Measurements from ENCODE around the gene KRTAP5-2.

The KRTAP5-2 gene

GRCh38 chr11:1556278-1556902 lies 41.7 kb downstream of the KRTAP5-2 start:
- no peaks in the 10 kb centered on the region for H3K9me3 ChIP-seq (ENCODE audit: severe bottlenecking)
- no peak for DNase-seq
- no peaks in the 10 kb centered on the region for H3K27me3 ChIP-seq (ENCODE audit: insufficient read depth, low read depth, severe bottlenecking)

DNA sequence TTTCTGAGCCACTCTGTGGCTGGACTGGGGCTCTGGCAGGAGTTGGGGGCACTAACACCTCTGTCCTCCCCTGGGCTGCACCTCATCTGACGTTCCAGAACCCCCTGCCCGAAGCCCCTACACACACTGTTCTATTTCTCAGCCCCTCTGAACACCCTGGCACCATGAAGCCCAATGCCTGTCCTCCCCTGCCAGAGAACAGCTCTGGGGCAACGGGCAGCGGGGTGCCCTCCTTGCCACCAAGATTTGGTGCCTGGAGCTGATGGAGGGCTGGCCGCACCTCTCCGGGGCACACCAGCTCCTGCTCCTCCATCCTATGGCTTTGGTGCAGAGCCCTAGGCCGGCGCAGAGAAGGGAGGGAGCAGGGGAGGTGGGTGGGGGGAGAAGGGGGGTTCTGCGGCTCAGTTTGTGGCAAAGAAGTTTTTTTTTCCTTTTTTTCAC lies 42.4 kb downstream of the KRTAP5-2 start:
- no peaks in the 10 kb centered on the region for H3K9me3 ChIP-seq (ENCODE audit: severe bottlenecking)
- H3K36me3 ChIP-seq: peaks cover 25% of the 10 kb centered on the region
- H3K27ac ChIP-seq: no peak overlapping the region
- DNase-seq: no peak
- no peaks in the 10 kb centered on the region for H3K27me3 ChIP-seq (ENCODE audit: insufficient read depth, low read depth, severe bottlenecking)
- H3K4me3 ChIP-seq (ENCODE audit: low read depth, low read length): no peak overlapping the region
- TF ChIP-seq CTCF (IDR thresholded peaks at IDR 0.05; ENCODE audit: low read depth, low read length): no peak

More at GRCh38 chr11:1556278-1556902, 41.7 kb downstream of the KRTAP5-2 start:
- no peak overlapping the region for H3K4me3 ChIP-seq (ENCODE audit: low read depth, low read length)
- no peak for TF ChIP-seq CTCF (IDR thresholded peaks at IDR 0.05; ENCODE audit: low read depth, low read length)
- H3K36me3 ChIP-seq: peaks cover 32% of the 10 kb centered on the region
- no peak overlapping the region for H3K27ac ChIP-seq

DNA sequence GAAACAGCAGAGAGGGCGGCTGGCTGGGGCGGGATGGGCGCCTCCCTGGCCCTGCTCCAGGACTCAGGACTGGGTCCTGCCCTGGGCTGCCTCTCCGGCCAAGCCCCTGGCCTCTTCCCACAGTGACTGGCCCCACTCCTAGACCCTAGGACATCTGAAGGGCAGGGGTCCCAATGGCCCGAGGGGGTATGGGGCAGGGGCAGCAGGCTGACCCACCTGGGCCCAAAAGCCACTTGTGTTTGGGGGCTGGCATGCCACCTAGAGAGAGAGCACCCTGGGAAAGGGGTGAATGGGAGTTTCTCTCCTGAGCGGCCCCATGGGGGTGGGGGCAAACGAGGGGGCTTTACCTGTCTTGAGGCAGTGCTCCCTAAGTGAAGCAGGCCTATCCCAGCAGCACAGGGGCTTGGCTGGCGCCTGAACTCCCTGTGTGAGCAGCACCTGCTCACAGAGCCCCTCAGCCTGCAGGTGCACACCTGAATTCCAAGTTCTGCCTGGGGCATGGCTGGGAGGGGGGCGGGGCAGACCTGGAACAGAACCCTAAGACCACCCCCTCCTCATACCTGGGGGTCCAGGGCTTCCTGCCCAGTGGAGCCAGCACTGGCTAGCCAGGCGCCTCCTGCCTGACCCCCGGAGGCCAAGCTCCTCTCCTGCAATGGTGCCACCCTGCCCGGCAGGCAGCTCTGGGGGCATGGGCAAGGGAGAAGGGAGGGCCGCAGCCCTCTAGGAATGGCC lies 42.9 kb downstream of the KRTAP5-2 start:
- Histone ChIP-seq H3K9me3 (ENCODE audit: severe bottlenecking) (no peaks in the 10 kb centered on the region), H3K36me3 (peaks cover 19% of the 10 kb centered on the region), H3K27ac (no peak overlapping the region), H3K4me3 (ENCODE audit: low read depth, low read length) (no peak overlapping the region), H3K27me3 (ENCODE audit: insufficient read depth, low read depth, severe bottlenecking) (no peaks in the 10 kb centered on the region)
- no peak for DNase-seq
- TF ChIP-seq CTCF (IDR thresholded peaks at IDR 0.05; ENCODE audit: low read depth, low read length): no peak

- Histone ChIP-seq H3K4me3 (ENCODE audit: low read depth, low read length) (no peak overlapping the region), H3K27me3 (ENCODE audit: insufficient read depth, low read depth, severe bottlenecking) (no peaks in the 10 kb centered on the region), H3K9me3 (ENCODE audit: severe bottlenecking) (no peaks in the 10 kb centered on the region), H3K36me3 (peaks cover 11% of the 10 kb centered on the region), H3K27ac (no peak overlapping the region)
- DNase-seq: peak; percentile 38
- TF ChIP-seq CTCF (IDR thresholded peaks at IDR 0.05; ENCODE audit: low read depth, low read length): 0 out of 2 replicates have a peak, but pooled peaks have one; percentile 13
These were observed 44.1 kb downstream of the KRTAP5-2 start for GRCh38 chr11:1553808-1554594.

DNA sequence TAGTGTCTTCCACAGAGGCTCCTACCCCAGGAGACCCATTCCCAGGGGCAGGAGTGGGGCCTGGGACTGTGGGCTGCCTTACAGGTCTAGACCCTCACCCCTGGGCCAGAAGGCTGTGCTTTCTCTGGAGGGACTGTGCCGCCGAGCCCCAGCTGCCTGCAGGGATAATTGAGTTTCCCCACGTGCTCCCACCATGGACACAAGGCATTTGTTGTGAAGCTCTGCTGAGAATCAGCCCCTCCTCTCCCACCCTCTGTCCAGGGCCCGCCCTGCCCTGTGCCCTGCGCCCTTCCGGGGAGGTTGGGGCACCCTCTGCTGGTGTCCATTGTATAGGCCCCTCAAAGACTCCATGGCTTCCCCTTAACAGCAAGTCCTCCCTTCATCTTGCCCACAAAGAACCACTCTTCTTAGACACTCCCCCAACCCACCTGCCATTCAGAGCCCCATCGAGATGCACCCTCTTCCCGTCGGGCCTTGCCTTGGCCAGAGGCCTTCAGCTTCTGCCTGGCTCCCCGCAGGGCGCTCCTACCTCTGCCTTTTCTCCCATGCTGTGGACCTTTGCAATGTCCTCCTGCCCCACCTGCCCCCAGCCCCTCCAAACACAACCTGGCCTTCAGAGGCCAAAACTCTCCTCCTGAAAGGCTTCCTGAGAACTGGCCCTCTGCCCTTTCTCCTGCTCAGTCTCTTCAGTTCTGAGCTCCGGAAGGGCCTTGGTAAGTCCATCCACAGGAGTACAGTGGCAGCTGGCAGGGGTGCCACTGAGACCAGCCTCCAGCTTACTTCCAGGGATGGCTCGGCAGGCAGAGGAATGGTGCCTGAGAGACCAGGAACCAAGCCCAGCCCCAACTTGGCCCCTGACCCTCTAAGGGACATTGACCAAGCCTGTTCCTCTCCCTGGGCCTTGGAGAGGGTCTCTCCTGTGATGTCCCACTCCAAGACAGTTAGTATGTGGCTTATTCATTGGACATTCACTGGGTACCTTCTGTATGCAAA lies 48.5 kb downstream of the KRTAP5-2 start:
- peaks cover 13% of the 10 kb centered on the region for H3K27me3 ChIP-seq (ENCODE audit: insufficient read depth, low read depth, severe bottlenecking)

More for the DNA sequence above, 48.5 kb downstream of the KRTAP5-2 start:
- Histone ChIP-seq H3K36me3 (no peaks in the 10 kb centered on the region), H3K27ac (no peak overlapping the region), H3K4me3 (ENCODE audit: low read depth, low read length) (no peak overlapping the region), H3K9me3 (ENCODE audit: severe bottlenecking) (no peaks in the 10 kb centered on the region)
- peak; percentile 30 for DNase-seq
- TF ChIP-seq CTCF (IDR thresholded peaks at IDR 0.05; ENCODE audit: low read depth, low read length): peak; percentile 29; the same call in 1 of the 2 replicates

Data from WERI-Rb-1 (cell line).